ENCODE measurements around the gene EVC.

The EVC gene

DNA sequence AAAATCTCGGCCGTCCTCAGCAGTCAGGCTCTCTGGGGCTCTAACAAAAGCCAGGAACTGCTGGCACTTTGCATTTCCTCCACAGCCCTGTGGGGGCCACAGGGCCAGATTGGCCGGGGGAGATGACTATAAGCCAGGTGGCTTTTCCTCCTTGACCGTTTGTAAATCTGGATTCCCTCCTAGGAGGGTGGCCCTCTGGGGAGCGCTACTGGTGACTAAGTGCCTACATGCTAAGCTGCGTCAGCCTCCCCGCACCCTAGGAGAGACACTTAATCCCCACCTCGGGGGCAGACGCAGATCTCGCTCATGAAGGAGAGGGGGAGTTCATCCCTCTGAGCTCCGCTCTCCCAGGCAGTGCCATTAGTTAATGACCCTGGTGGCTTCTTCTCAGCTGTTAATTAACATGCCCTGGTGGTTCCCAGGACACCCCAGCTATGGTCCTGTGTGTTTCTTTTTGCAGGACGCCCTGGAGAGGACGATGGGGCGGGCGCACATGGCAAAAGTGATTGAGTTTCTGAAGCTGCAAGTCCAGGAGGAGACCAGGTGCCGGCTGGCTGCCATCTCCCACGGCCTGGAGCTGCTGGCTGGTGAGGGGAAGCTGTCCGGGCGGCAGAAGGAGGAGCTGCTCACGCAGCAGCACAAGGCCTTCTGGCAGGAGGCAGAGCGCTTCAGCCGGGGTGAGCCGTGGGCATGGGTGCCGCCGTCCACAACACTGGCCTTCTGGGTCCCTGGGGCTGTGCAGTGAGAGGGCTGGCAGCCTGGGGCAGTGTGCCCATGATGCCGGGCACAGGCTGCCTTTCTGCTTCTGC, 41.6 kb downstream of the EVC start:
- no peak overlapping the region for H3K9ac ChIP-seq (ENCODE audit: low read length)
- TF ChIP-seq EZH2 (optimal IDR thresholded peaks at IDR 0.05; ENCODE audit: low read depth, low read length) (no peak), EZH2phosphoT487 (IDR thresholded peaks at IDR 0.05; ENCODE audit: low read length) (no peak)
- TF ChIP-seq, protein P1, sequence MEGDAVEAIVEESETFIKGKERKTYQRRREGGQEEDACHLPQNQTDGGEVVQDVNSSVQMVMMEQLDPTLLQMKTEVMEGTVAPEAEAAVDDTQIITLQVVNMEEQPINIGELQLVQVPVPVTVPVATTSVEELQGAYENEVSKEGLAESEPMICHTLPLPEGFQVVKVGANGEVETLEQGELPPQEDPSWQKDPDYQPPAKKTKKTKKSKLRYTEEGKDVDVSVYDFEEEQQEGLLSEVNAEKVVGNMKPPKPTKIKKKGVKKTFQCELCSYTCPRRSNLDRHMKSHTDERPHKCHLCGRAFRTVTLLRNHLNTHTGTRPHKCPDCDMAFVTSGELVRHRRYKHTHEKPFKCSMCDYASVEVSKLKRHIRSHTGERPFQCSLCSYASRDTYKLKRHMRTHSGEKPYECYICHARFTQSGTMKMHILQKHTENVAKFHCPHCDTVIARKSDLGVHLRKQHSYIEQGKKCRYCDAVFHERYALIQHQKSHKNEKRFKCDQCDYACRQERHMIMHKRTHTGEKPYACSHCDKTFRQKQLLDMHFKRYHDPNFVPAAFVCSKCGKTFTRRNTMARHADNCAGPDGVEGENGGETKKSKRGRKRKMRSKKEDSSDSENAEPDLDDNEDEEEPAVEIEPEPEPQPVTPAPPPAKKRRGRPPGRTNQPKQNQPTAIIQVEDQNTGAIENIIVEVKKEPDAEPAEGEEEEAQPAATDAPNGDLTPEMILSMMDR (IDR thresholded peaks at IDR 0.05; ENCODE audit: low read length) = no peak
- H3K36me3 ChIP-seq (replicated peaks; ENCODE audit: insufficient read depth, low read length) = no peaks in the 10 kb centered on the region
- no peaks in the 10 kb centered on the region for H3K9me2 ChIP-seq (replicated peaks; ENCODE audit: insufficient read depth, low read length)
- no peak overlapping the region for H3K27ac ChIP-seq (ENCODE audit: low read length)
- H3K79me2 ChIP-seq (ENCODE audit: low read length) = no peaks in the 10 kb centered on the region
- no peaks in the 10 kb centered on the region for H3F3A ChIP-seq (ENCODE audit: insufficient read depth, low read length)
- no peaks in the 10 kb centered on the region for H3K27me3 ChIP-seq (replicated peaks; ENCODE audit: insufficient read depth, low read length)
- H4K20me1 ChIP-seq (ENCODE audit: insufficient read depth, low read length) = no peaks in the 10 kb centered on the region
- H3K9me3 ChIP-seq (replicated peaks; ENCODE audit: insufficient read depth, low read length) = no peaks in the 10 kb centered on the region
- no peak overlapping the region for H2AFZ ChIP-seq (ENCODE audit: low read length)
- H3K4me2 ChIP-seq (ENCODE audit: low read depth, low read length) = no peak overlapping the region
- DNase-seq = no peak
- H3K4me3 ChIP-seq (ENCODE audit: low read length) = no peak overlapping the region
- no peaks in the 10 kb centered on the region for H3K4me1 ChIP-seq (ENCODE audit: low read length)

DNA sequence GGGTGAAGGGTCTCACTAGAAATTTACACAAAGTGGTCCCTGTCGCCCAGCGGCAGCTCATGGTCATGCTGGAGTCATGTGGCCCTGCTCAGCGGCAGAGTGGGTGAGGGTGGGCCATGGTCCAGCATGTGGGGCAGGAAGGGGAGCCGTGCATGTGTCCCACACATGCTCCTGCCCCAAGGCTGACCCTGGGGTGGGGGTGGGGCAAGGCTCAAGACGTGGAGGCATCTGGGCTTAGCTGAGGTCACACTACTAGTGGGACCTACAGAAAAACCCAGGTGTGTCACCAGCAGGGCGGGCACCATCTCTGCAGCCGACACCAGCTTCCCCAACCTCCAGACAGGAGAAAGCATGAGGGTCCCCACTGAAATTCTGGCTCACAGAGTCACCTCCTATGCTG, 42.4 kb downstream of the EVC start:
- Histone ChIP-seq H3K36me3 (replicated peaks; ENCODE audit: insufficient read depth, low read length) (no peaks in the 10 kb centered on the region), H3K4me2 (ENCODE audit: low read depth, low read length) (no peak overlapping the region), H3K9me3 (replicated peaks; ENCODE audit: insufficient read depth, low read length) (no peaks in the 10 kb centered on the region), H3K4me1 (ENCODE audit: low read length) (no peaks in the 10 kb centered on the region), H3K27ac (ENCODE audit: low read length) (no peak overlapping the region), H4K20me1 (ENCODE audit: insufficient read depth, low read length) (no peaks in the 10 kb centered on the region), H3K27me3 (replicated peaks; ENCODE audit: insufficient read depth, low read length) (no peaks in the 10 kb centered on the region), H3F3A (ENCODE audit: insufficient read depth, low read length) (no peaks in the 10 kb centered on the region), H3K9me2 (replicated peaks; ENCODE audit: insufficient read depth, low read length) (no peaks in the 10 kb centered on the region), H3K79me2 (ENCODE audit: low read length) (no peaks in the 10 kb centered on the region), H3K4me3 (ENCODE audit: low read length) (no peak overlapping the region), H2AFZ (ENCODE audit: low read length) (no peak overlapping the region), H3K9ac (ENCODE audit: low read length) (no peak overlapping the region)
- no peak for DNase-seq
- TF ChIP-seq, protein P1 (IDR thresholded peaks at IDR 0.05; ENCODE audit: low read length) = no peak
- TF ChIP-seq EZH2 (optimal IDR thresholded peaks at IDR 0.05; ENCODE audit: low read depth, low read length) (no peak), EZH2phosphoT487 (IDR thresholded peaks at IDR 0.05; ENCODE audit: low read length) (no peak)

GRCh38 chr4:5753766-5754528, 42.9 kb downstream of the EVC start:
- no peak for DNase-seq
- H3K9ac ChIP-seq (ENCODE audit: low read length) = no peak overlapping the region
- no peaks in the 10 kb centered on the region for H4K20me1 ChIP-seq (ENCODE audit: insufficient read depth, low read length)
- no peaks in the 10 kb centered on the region for H3K36me3 ChIP-seq (replicated peaks; ENCODE audit: insufficient read depth, low read length)
- no peaks in the 10 kb centered on the region for H3K4me1 ChIP-seq (ENCODE audit: low read length)
- no peak overlapping the region for H3K27ac ChIP-seq (ENCODE audit: low read length)
- H3K27me3 ChIP-seq (replicated peaks; ENCODE audit: insufficient read depth, low read length) = no peaks in the 10 kb centered on the region
- H3K4me2 ChIP-seq (ENCODE audit: low read depth, low read length) = no peak overlapping the region
- H3K4me3 ChIP-seq (ENCODE audit: low read length) = no peak overlapping the region
- no peak overlapping the region for H2AFZ ChIP-seq (ENCODE audit: low read length)
- H3F3A ChIP-seq (ENCODE audit: insufficient read depth, low read length) = no peaks in the 10 kb centered on the region
- TF ChIP-seq, protein P1 (IDR thresholded peaks at IDR 0.05; ENCODE audit: low read length) = no peak
- TF ChIP-seq EZH2phosphoT487 (IDR thresholded peaks at IDR 0.05; ENCODE audit: low read length) = no peak
- no peak for TF ChIP-seq EZH2 (optimal IDR thresholded peaks at IDR 0.05; ENCODE audit: low read depth, low read length)
- no peaks in the 10 kb centered on the region for H3K9me2 ChIP-seq (replicated peaks; ENCODE audit: insufficient read depth, low read length)
- H3K9me3 ChIP-seq (replicated peaks; ENCODE audit: insufficient read depth, low read length) = no peaks in the 10 kb centered on the region
- no peaks in the 10 kb centered on the region for H3K79me2 ChIP-seq (ENCODE audit: low read length)

Data from MM.1S (cell line).